WERI-Rb-1 (cell line): ENCODE data around the gene TMEM214.

Experiments used
- DNase-seq: peaks from one replicate; pipeline ENCODE4 v3.0.0-alpha.2; 2020
- H3K27ac ChIP-seq: fragments of 250-450 bp; sonication (Bioruptor Pico); 2 replicates; pipeline ENCODE4 v1.5.1; 2020; ENCODE audit warnings: mild to moderate bottlenecking, moderate library complexity
- H3K27me3 ChIP-seq: fragments of 250-450 bp; sonication (Bioruptor Pico); 2 replicates; pipeline ENCODE4 v1.5.1; 2021; ENCODE audit warnings: mild to moderate bottlenecking, low read depth, moderate library complexity; ENCODE audit not compliant: insufficient read depth, severe bottlenecking
- H3K36me3 ChIP-seq: fragments of 250-450 bp; sonication (Bioruptor Pico); 2 replicates; pipeline ENCODE4 v1.5.1; 2020; ENCODE audit warnings: mild to moderate bottlenecking, moderate library complexity
- H3K4me3 ChIP-seq: 2 replicates; pipeline ENCODE4 v1.5.1; 2011; ENCODE audit warnings: low read depth, mild to moderate bottlenecking, control low read depth, low read length
- H3K9me3 ChIP-seq: fragments of 250-450 bp; sonication (Bioruptor Pico); 2 replicates; pipeline ENCODE4 v1.5.1; 2021; ENCODE audit warnings: mild to moderate bottlenecking, moderate library complexity; ENCODE audit not compliant: severe bottlenecking
- CTCF ChIP-seq: IDR thresholded peaks from 2 replicates; pipeline ENCODE4 v1.5.1; 2011; ENCODE audit warnings: low read depth, mild to moderate bottlenecking, control low read depth, inconsistent platforms, low read length

TMEM214 gene

GRCh38 chr2:27013738-27014137 is 19.0 kb upstream of the TMEM214 start:
- TF ChIP-seq CTCF: no peak
- Histone ChIP-seq H3K9me3 (peaks cover under 1% of the 10 kb centered on the region), H3K36me3 (no peaks in the 10 kb centered on the region), H3K27ac (no peak overlapping the region), H3K27me3 (no peaks in the 10 kb centered on the region), H3K4me3 (no peak overlapping the region)
- DNase-seq: no peak

DNA sequence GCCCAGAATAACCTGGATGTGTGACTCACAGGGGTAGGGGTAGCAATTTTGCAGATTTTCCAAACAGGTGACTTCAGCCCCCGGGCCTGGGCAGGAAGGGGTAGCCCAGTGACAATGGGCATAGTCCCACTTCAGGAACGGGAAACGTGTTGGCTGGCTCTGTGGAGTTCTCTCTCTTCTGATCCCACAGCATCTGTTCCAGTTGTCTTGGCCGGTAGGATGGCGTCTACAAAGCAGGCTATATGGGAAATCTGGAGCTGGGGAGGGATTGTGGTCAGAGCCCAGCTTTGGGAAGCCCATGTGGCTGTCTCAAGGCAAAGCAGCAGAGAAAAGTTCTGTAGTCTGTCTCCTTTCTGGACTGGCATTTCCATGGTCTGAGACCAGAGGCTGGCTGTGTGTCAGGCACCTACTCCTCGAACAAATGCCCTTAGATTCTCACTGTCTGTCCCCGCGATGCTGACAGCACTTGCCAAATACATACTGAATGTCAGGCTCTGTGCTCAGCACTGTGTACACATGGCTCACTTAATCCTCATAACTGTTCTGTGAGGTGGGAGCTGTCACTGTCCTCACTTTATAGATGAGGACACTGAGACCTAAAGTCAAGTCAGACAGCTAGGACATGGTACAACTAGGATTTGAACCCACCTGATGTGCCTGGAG is 17.9 kb upstream of the TMEM214 start:
- H3K27me3 ChIP-seq: no peaks in the 10 kb centered on the region
- H3K36me3 ChIP-seq: no peaks in the 10 kb centered on the region
- peak overlapping the region; percentile 3; the same call in 1 of the 2 replicates for H3K27ac ChIP-seq
- H3K4me3 ChIP-seq: no peak overlapping the region
- H3K9me3 ChIP-seq: no peaks in the 10 kb centered on the region
- no peak for TF ChIP-seq CTCF
- peak; percentile 29 for DNase-seq

DNA sequence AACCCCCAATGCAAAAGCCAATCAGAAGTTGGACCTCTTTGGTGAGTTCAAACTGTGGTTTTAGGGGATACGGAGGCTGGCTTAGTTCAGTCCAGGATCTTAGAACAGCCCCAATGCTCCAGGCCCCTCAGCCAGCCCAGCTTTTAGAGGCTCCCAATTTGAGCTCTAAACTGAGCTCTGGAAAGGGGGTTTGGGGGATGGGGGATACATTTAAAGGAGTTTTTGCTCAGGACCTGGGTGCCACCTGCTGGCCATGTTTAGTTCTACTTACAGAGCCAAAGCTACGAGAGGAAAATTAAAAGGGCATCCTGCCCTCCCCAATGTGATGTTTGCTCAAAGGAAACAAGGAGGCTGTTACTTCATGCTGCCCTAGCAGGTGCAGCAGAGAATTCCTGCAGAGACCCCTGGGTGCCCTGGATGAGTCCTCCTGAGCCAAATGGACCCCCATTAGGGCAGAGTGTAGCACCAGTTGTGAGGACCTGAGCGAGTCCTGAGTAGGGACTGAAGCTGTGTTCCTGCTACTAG is 15.9 kb upstream of the TMEM214 start:
- peak; percentile 74 for DNase-seq
- no peak overlapping the region; the same call in 1 of the 2 replicates for H3K27ac ChIP-seq
- H3K4me3 ChIP-seq: no peak overlapping the region

DNA sequence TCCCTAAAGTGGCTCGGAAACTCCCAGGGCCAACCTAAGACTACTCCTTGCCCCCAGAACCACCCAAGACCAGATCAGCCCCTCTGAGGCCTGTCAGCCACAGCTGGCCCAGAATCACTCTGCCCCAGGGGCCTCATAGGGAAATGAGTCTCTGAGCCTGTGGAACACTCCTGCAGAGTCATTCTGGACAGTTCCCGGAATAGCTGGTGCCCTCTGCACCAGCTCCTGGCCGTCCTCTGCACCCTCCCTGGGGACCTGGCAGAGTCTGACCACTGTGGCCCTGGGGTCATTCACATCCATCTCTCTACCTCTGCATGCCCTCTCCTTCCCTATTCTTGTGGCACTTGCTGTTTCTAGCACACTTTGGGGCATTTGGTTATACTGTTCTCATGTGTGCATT is 14.6 kb upstream of the TMEM214 start:
- Histone ChIP-seq H3K27me3 (no peaks in the 10 kb centered on the region), H3K36me3 (peaks cover 7% of the 10 kb centered on the region), H3K9me3 (no peaks in the 10 kb centered on the region), H3K4me3 (no peak overlapping the region), H3K27ac (no peak overlapping the region)
- no peak for DNase-seq
- TF ChIP-seq CTCF: no peak

More for the DNA sequence above, 15.9 kb upstream of the TMEM214 start:
- Histone ChIP-seq H3K27me3 (no peaks in the 10 kb centered on the region), H3K36me3 (no peaks in the 10 kb centered on the region), H3K9me3 (no peaks in the 10 kb centered on the region)
- peak; percentile 71 for TF ChIP-seq CTCF

- no peaks in the 10 kb centered on the region for H3K27me3 ChIP-seq
- TF ChIP-seq CTCF: no peak
- no peak overlapping the region for H3K27ac ChIP-seq
- H3K9me3 ChIP-seq: no peaks in the 10 kb centered on the region
- H3K4me3 ChIP-seq: no peak overlapping the region
- H3K36me3 ChIP-seq: peaks cover 20% of the 10 kb centered on the region
- no peak for DNase-seq
Measured at GRCh38 chr2:27019459-27019858, 13.3 kb upstream of the TMEM214 start.
